Measurements from ENCODE around the gene CRPPA. TPM values are rescaled to one million over a fixed set of nuclear protein-coding genes. Genes with fewer than 3 reads are reported as not detected.

Gene CRPPA
- polyA plus RNA-seq, 2 donors: 0.12 to 0.22 TPM

- WGBS, 2 donors: 80 to 81% methylated on average over 7 of the region's 7 CpGs
- Histone ChIP-seq H3K4me1 (ENCODE audit: control insufficient read depth in 2 of 2, insufficient read depth in 2 of 2, low read length in 1 of 2) (no peaks in the 10 kb centered on the region), H3K36me3 (ENCODE audit: control insufficient read depth in 2 of 2, insufficient read depth in 2 of 2, low read length in 1 of 2) (no peaks in the 10 kb centered on the region), H3K27ac (ENCODE audit: low read depth in 2 of 2, low read length in 1 of 2) (no peak overlapping the region), H3K9me3 (ENCODE audit: control insufficient read depth in 2 of 2, insufficient read depth in 1 of 2, low read depth in 1 of 2, low read length in 1 of 2) (no peaks in the 10 kb centered on the region), H3K4me3 (ENCODE audit: low read depth in 1 of 2, low read length in 2 of 2) (no peak overlapping the region), H3K27me3 (ENCODE audit: control insufficient read depth in 1 of 2, insufficient read depth in 2 of 2, low read length in 2 of 2) (no peaks in the 10 kb centered on the region)
These were observed 4.8 kb downstream of the CRPPA start for GRCh38 chr7:16416289-16417282.

GRCh38 chr7:16412274-16413254 is 8.8 kb downstream of the CRPPA start:
- no peaks in the 10 kb centered on the region for H3K27me3 ChIP-seq (ENCODE audit: control insufficient read depth in 1 of 2, insufficient read depth in 2 of 2, low read length in 2 of 2)
- H3K27ac ChIP-seq (ENCODE audit: low read depth in 2 of 2, low read length in 1 of 2): no peak overlapping the region
- H3K4me1 ChIP-seq (ENCODE audit: control insufficient read depth in 2 of 2, insufficient read depth in 2 of 2, low read length in 1 of 2): no peaks in the 10 kb centered on the region
- 54 to 62% methylated on average over 8 of the region's 8 CpGs for WGBS, 2 donors
- no peak overlapping the region for H3K4me3 ChIP-seq (ENCODE audit: low read depth in 1 of 2, low read length in 2 of 2)
- no peaks in the 10 kb centered on the region for H3K9me3 ChIP-seq (ENCODE audit: control insufficient read depth in 2 of 2, insufficient read depth in 1 of 2, low read depth in 1 of 2, low read length in 1 of 2)
- H3K36me3 ChIP-seq (ENCODE audit: control insufficient read depth in 2 of 2, insufficient read depth in 2 of 2, low read length in 1 of 2): no peaks in the 10 kb centered on the region

- Histone ChIP-seq H3K36me3 (ENCODE audit: control insufficient read depth in 2 of 2, insufficient read depth in 2 of 2, low read length in 1 of 2) (no peaks in the 10 kb centered on the region), H3K4me3 (ENCODE audit: low read depth in 1 of 2, low read length in 2 of 2) (no peak overlapping the region), H3K9me3 (ENCODE audit: control insufficient read depth in 2 of 2, insufficient read depth in 1 of 2, low read depth in 1 of 2, low read length in 1 of 2) (no peaks in the 10 kb centered on the region), H3K27me3 (ENCODE audit: control insufficient read depth in 1 of 2, insufficient read depth in 2 of 2, low read length in 2 of 2) (no peaks in the 10 kb centered on the region), H3K4me1 (ENCODE audit: control insufficient read depth in 2 of 2, insufficient read depth in 2 of 2, low read length in 1 of 2) (no peaks in the 10 kb centered on the region), H3K27ac (ENCODE audit: low read depth in 2 of 2, low read length in 1 of 2) (no peak overlapping the region)
- WGBS, 2 donors: 93 to 95% methylated on average over 2 of the region's 2 CpGs
These were observed 9.9 kb downstream of the CRPPA start for GRCh38 chr7:16411391-16411790.

- H3K27ac ChIP-seq (ENCODE audit: low read depth in 2 of 2, low read length in 1 of 2): no peak overlapping the region
- no peaks in the 10 kb centered on the region for H3K9me3 ChIP-seq (ENCODE audit: control insufficient read depth in 2 of 2, insufficient read depth in 1 of 2, low read depth in 1 of 2, low read length in 1 of 2)
- no peak overlapping the region for H3K4me3 ChIP-seq (ENCODE audit: low read depth in 1 of 2, low read length in 2 of 2)
- H3K36me3 ChIP-seq (ENCODE audit: control insufficient read depth in 2 of 2, insufficient read depth in 2 of 2, low read length in 1 of 2): no peaks in the 10 kb centered on the region
- H3K4me1 ChIP-seq (ENCODE audit: control insufficient read depth in 2 of 2, insufficient read depth in 2 of 2, low read length in 1 of 2): no peaks in the 10 kb centered on the region
- H3K27me3 ChIP-seq (ENCODE audit: control insufficient read depth in 1 of 2, insufficient read depth in 2 of 2, low read length in 2 of 2): no peaks in the 10 kb centered on the region
These were observed 11.6 kb downstream of the CRPPA start for GRCh38 chr7:16409777-16410176.

- Histone ChIP-seq H3K36me3 (ENCODE audit: control insufficient read depth in 2 of 2, insufficient read depth in 2 of 2, low read length in 1 of 2) (peaks cover 0 to 4% of the 10 kb centered on the region in 2 donors), H3K27ac (ENCODE audit: low read depth in 2 of 2, low read length in 1 of 2) (no peak overlapping the region), H3K4me1 (ENCODE audit: control insufficient read depth in 2 of 2, insufficient read depth in 2 of 2, low read length in 1 of 2) (no peaks in the 10 kb centered on the region), H3K4me3 (ENCODE audit: low read depth in 1 of 2, low read length in 2 of 2) (no peak overlapping the region), H3K27me3 (ENCODE audit: control insufficient read depth in 1 of 2, insufficient read depth in 2 of 2, low read length in 2 of 2) (no peaks in the 10 kb centered on the region), H3K9me3 (ENCODE audit: control insufficient read depth in 2 of 2, insufficient read depth in 1 of 2, low read depth in 1 of 2, low read length in 1 of 2) (peaks cover 3 to 7% of the 10 kb centered on the region in 2 donors)
- 94 to 100% methylated on average over 1 of the region's 1 CpG for WGBS, 2 donors
These were observed 16.7 kb downstream of the CRPPA start for GRCh38 chr7:16404636-16405035.

- H3K27ac ChIP-seq (ENCODE audit: low read depth in 2 of 2, low read length in 1 of 2): no peak overlapping the region
- peaks cover 5 to 19% of the 10 kb centered on the region in 2 donors for H3K9me3 ChIP-seq (ENCODE audit: control insufficient read depth in 2 of 2, insufficient read depth in 1 of 2, low read depth in 1 of 2, low read length in 1 of 2)
- H3K27me3 ChIP-seq (ENCODE audit: control insufficient read depth in 1 of 2, insufficient read depth in 2 of 2, low read length in 2 of 2): no peaks in the 10 kb centered on the region
- no peaks in the 10 kb centered on the region for H3K4me1 ChIP-seq (ENCODE audit: control insufficient read depth in 2 of 2, insufficient read depth in 2 of 2, low read length in 1 of 2)
- no peak overlapping the region for H3K4me3 ChIP-seq (ENCODE audit: low read depth in 1 of 2, low read length in 2 of 2)
- 90 to 92% methylated on average over 1 of the region's 1 CpG for WGBS, 2 donors
- peaks cover 0 to 4% of the 10 kb centered on the region in 2 donors for H3K36me3 ChIP-seq (ENCODE audit: control insufficient read depth in 2 of 2, insufficient read depth in 2 of 2, low read length in 1 of 2)
These were observed 17.9 kb downstream of the CRPPA start for GRCh38 chr7:16403475-16403874.

- H3K4me3 ChIP-seq (ENCODE audit: low read depth in 1 of 2, low read length in 2 of 2): no peak overlapping the region
These were observed 18.4 kb downstream of the CRPPA start for GRCh38 chr7:16402940-16403339.

GRCh38 chr7:16402091-16402490 is 19.2 kb downstream of the CRPPA start:
- H3K27ac ChIP-seq (ENCODE audit: low read depth in 2 of 2, low read length in 1 of 2): no peak overlapping the region
- no peaks in the 10 kb centered on the region for H3K27me3 ChIP-seq (ENCODE audit: control insufficient read depth in 1 of 2, insufficient read depth in 2 of 2, low read length in 2 of 2)
- H3K4me1 ChIP-seq (ENCODE audit: control insufficient read depth in 2 of 2, insufficient read depth in 2 of 2, low read length in 1 of 2): peaks cover 0 to 3% of the 10 kb centered on the region in 2 donors
- peaks cover 5 to 29% of the 10 kb centered on the region in 2 donors for H3K9me3 ChIP-seq (ENCODE audit: control insufficient read depth in 2 of 2, insufficient read depth in 1 of 2, low read depth in 1 of 2, low read length in 1 of 2)
- no peak overlapping the region for H3K4me3 ChIP-seq (ENCODE audit: low read depth in 1 of 2, low read length in 2 of 2)
- peaks cover 0 to 8% of the 10 kb centered on the region in 2 donors for H3K36me3 ChIP-seq (ENCODE audit: control insufficient read depth in 2 of 2, insufficient read depth in 2 of 2, low read length in 1 of 2)

More at GRCh38 chr7:16402940-16403339, 18.4 kb downstream of the CRPPA start:
- Histone ChIP-seq H3K27ac (ENCODE audit: low read depth in 2 of 2, low read length in 1 of 2) (no peak overlapping the region), H3K4me1 (ENCODE audit: control insufficient read depth in 2 of 2, insufficient read depth in 2 of 2, low read length in 1 of 2) (no peaks in the 10 kb centered on the region), H3K36me3 (ENCODE audit: control insufficient read depth in 2 of 2, insufficient read depth in 2 of 2, low read length in 1 of 2) (peaks cover 0 to 4% of the 10 kb centered on the region in 2 donors), H3K27me3 (ENCODE audit: control insufficient read depth in 1 of 2, insufficient read depth in 2 of 2, low read length in 2 of 2) (no peaks in the 10 kb centered on the region), H3K9me3 (ENCODE audit: control insufficient read depth in 2 of 2, insufficient read depth in 1 of 2, low read depth in 1 of 2, low read length in 1 of 2) (peaks cover 5 to 21% of the 10 kb centered on the region in 2 donors)
- WGBS, 2 donors: 86 to 91% methylated on average over 1 of the region's 1 CpG

GRCh38 chr7:16400893-16401275 is 20.5 kb downstream of the CRPPA start:
- Histone ChIP-seq H3K9me3 (ENCODE audit: control insufficient read depth in 2 of 2, insufficient read depth in 1 of 2, low read depth in 1 of 2, low read length in 1 of 2) (peaks cover 5 to 32% of the 10 kb centered on the region in 2 donors), H3K4me1 (ENCODE audit: control insufficient read depth in 2 of 2, insufficient read depth in 2 of 2, low read length in 1 of 2) (peaks cover 0 to 3% of the 10 kb centered on the region in 2 donors), H3K27ac (ENCODE audit: low read depth in 2 of 2, low read length in 1 of 2) (no peak overlapping the region), H3K4me3 (ENCODE audit: low read depth in 1 of 2, low read length in 2 of 2) (no peak overlapping the region), H3K27me3 (ENCODE audit: control insufficient read depth in 1 of 2, insufficient read depth in 2 of 2, low read length in 2 of 2) (no peaks in the 10 kb centered on the region), H3K36me3 (ENCODE audit: control insufficient read depth in 2 of 2, insufficient read depth in 2 of 2, low read length in 1 of 2) (peaks cover 0 to 8% of the 10 kb centered on the region in 2 donors)
